ENCODE results near the gene HNRNPC. TPM values are rescaled to one million over a fixed set of nuclear protein-coding genes. Genes with fewer than 3 reads are reported as not detected.
"Not testable (repeated sequence)": the region's sequence is repeated elsewhere in the genome, so short reads cannot be mapped to it uniquely, and the experiment has no call there.

HNRNPC gene
- total RNA-seq, 1 experiment from 2014 or later: 843 TPM

DNA sequence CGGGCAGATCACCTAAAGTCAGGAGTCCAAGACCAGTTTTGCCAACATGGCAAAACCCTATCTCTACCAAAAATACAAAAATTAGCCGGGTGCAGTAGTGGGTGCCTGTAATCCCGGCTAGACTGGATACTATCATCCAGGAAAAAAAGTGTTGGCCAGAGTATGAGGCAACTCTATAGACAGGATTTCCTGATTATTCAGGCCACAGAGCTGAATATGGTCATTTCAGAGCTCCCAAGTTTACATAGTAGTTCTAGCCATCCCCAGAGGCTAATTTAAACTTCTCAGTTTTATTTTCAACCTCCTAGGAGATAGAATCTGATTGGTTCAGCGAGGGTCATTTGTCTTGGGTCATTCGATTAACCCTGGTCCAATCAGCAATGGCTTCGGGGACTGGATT is 17.9 kb upstream of the HNRNPC start:
- Histone ChIP-seq H4K20me1 (ENCODE audit: insufficient read depth) (no peaks in the 10 kb centered on the region), H3K9me2 (ENCODE audit: insufficient read depth) (no peaks in the 10 kb centered on the region), H3K9me3 (ENCODE audit: control insufficient read depth in 1 of 2, insufficient read depth in 1 of 2, low read depth in 1 of 2, low read length in 2 of 2) (no peaks in the 10 kb centered on the region), H3K4me3 (replicated peaks in 1 of 2; ENCODE audit: low read depth in 1 of 2, low read length in 2 of 2) (no peak overlapping the region), H3K27ac (ENCODE audit: low read depth, low read length) (no peak overlapping the region), H3K4me2 (ENCODE audit: low read length) (no peak overlapping the region), H3K9ac (ENCODE audit: low read length) (no peak overlapping the region), H3K27me3 (ENCODE audit: insufficient read depth, low read length) (no peaks in the 10 kb centered on the region), H3K4me1 (ENCODE audit: control insufficient read depth in 1 of 2, insufficient read depth in 2 of 2, low read length in 2 of 2) (no peaks in the 10 kb centered on the region), H2AFZ (ENCODE audit: low read depth, low read length, poor library complexity, severe bottlenecking) (no peak overlapping the region), H3K36me3 (ENCODE audit: control insufficient read depth in 1 of 2, insufficient read depth in 2 of 2, low read length in 2 of 2) (no peaks in the 10 kb centered on the region), H3K79me2 (ENCODE audit: insufficient read depth, low read length) (no peaks in the 10 kb centered on the region)
- TF ChIP-seq, protein P1, sequence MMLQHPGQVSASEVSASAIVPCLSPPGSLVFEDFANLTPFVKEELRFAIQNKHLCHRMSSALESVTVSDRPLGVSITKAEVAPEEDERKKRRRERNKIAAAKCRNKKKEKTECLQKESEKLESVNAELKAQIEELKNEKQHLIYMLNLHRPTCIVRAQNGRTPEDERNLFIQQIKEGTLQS (IDR thresholded peaks at IDR 0.05): no peak
- TF ChIP-seq ZNF274 (IDR thresholded peaks at IDR 0.05; ENCODE audit: low read depth, low read length) (no peak), EGR1 (IDR thresholded peaks at IDR 0.05; ENCODE audit: low read depth) (no peak), SRF (IDR thresholded peaks at IDR 0.05; ENCODE audit: low read depth) (no peak), CEBPB (IDR thresholded peaks at IDR 0.05; ENCODE audit: low read depth) (no peak), RAD21 (IDR thresholded peaks at IDR 0.05; ENCODE audit: low read depth) (no peak), YY1 (IDR thresholded peaks at IDR 0.05; ENCODE audit: extremely low read depth, insufficient replicate concordance, low read depth, low read length) (no peak), SIN3A (IDR thresholded peaks at IDR 0.05; ENCODE audit: low read depth) (no peak), TCF7L2 (IDR thresholded peaks at IDR 0.05; ENCODE audit: borderline replicate concordance, extremely low read depth, insufficient read depth, insufficient read length) (no peak), CBX3 (IDR thresholded peaks at IDR 0.05; ENCODE audit: low read depth) (no peak), POLR2AphosphoS5 (IDR thresholded peaks at IDR 0.05; ENCODE audit: low read depth, low read length) (no peak), POLR2A (IDR thresholded peaks at IDR 0.05; ENCODE audit: borderline replicate concordance, extremely low read depth, insufficient read depth, insufficient read length) (no peak), EZH2 (IDR thresholded peaks at IDR 0.05) (no peak), JUND (IDR thresholded peaks at IDR 0.05) (no peak), EZH2phosphoT487 (IDR thresholded peaks at IDR 0.05; ENCODE audit: borderline replicate concordance) (no peak), SP1 (IDR thresholded peaks at IDR 0.05; ENCODE audit: low read depth) (no peak)
- TF ChIP-seq, protein P2, sequence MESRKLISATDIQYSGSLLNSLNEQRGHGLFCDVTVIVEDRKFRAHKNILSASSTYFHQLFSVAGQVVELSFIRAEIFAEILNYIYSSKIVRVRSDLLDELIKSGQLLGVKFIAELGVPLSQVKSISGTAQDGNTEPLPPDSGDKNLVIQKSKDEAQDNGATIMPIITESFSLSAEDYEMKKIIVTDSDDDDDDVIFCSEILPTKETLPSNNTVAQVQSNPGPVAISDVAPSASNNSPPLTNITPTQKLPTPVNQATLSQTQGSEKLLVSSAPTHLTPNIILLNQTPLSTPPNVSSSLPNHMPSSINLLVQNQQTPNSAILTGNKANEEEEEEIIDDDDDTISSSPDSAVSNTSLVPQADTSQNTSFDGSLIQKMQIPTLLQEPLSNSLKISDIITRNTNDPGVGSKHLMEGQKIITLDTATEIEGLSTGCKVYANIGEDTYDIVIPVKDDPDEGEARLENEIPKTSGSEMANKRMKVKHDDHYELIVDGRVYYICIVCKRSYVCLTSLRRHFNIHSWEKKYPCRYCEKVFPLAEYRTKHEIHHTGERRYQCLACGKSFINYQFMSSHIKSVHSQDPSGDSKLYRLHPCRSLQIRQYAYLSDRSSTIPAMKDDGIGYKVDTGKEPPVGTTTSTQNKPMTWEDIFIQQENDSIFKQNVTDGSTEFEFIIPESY (IDR thresholded peaks at IDR 0.05; ENCODE audit: extremely low read depth, insufficient replicate concordance, low read length): no peak
- TF ChIP-seq, protein P3, sequence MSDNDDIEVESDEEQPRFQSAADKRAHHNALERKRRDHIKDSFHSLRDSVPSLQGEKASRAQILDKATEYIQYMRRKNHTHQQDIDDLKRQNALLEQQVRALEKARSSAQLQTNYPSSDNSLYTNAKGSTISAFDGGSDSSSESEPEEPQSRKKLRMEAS (IDR thresholded peaks at IDR 0.05): no peak
- TF ChIP-seq, protein P4, sequence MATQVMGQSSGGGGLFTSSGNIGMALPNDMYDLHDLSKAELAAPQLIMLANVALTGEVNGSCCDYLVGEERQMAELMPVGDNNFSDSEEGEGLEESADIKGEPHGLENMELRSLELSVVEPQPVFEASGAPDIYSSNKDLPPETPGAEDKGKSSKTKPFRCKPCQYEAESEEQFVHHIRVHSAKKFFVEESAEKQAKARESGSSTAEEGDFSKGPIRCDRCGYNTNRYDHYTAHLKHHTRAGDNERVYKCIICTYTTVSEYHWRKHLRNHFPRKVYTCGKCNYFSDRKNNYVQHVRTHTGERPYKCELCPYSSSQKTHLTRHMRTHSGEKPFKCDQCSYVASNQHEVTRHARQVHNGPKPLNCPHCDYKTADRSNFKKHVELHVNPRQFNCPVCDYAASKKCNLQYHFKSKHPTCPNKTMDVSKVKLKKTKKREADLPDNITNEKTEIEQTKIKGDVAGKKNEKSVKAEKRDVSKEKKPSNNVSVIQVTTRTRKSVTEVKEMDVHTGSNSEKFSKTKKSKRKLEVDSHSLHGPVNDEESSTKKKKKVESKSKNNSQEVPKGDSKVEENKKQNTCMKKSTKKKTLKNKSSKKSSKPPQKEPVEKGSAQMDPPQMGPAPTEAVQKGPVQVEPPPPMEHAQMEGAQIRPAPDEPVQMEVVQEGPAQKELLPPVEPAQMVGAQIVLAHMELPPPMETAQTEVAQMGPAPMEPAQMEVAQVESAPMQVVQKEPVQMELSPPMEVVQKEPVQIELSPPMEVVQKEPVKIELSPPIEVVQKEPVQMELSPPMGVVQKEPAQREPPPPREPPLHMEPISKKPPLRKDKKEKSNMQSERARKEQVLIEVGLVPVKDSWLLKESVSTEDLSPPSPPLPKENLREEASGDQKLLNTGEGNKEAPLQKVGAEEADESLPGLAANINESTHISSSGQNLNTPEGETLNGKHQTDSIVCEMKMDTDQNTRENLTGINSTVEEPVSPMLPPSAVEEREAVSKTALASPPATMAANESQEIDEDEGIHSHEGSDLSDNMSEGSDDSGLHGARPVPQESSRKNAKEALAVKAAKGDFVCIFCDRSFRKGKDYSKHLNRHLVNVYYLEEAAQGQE (IDR thresholded peaks at IDR 0.05; ENCODE audit: low read depth): no peak
- ChIA-PET CTCF (no interaction called here), POLR2A (no interaction called here), RAD21 (ENCODE audit: low non-redundant PET in 1 of 2, low total read pairs in 2 of 2, uncharacterized antibody in 2 of 2, unreplicated experiment in 2 of 2) (no interaction called here)
- intact Hi-C loops (cut with micrococcal nuclease): no loop called here
- DNase-seq (ENCODE audit: low read depth, low spot score): no peak
- no peak for ATAC-seq
- no TSS peak for BruUV-seq (replicated peaks)

DNA sequence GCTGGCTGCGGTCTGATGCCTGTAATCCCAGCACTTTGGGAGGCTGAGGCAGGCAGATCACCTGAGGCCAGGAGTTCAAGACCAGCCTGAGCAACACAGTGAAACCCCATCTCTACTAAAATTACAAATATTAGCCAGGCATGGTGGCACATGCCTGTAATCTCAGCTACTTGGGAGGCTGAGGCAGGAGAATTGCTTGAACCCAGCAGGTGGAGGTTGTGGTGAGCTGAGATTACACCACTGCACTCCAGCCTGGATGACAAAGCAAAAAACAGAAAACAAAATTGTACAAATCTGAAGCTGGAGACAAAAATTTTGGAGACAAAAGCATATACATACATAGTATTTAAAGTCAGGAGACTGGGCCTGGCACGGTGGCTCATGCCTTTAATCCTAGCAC is 17.3 kb upstream of the HNRNPC start:
- BruUV-seq (replicated peaks); H3K36me3 ChIP-seq (ENCODE audit: control insufficient read depth in 1 of 2, insufficient read depth in 2 of 2, low read length in 2 of 2); H3K27ac ChIP-seq (ENCODE audit: low read depth, low read length); H3K9me2 ChIP-seq (ENCODE audit: insufficient read depth); H4K20me1 ChIP-seq (ENCODE audit: insufficient read depth); H3K9ac ChIP-seq (ENCODE audit: low read length); CTCF ChIA-PET; H3K4me1 ChIP-seq (ENCODE audit: control insufficient read depth in 1 of 2, insufficient read depth in 2 of 2, low read length in 2 of 2); H2AFZ ChIP-seq (ENCODE audit: low read depth, low read length, poor library complexity, severe bottlenecking); H3K4me3 ChIP-seq (replicated peaks in 1 of 2; ENCODE audit: low read depth in 1 of 2, low read length in 2 of 2); POLR2A ChIA-PET; H3K4me2 ChIP-seq (ENCODE audit: low read length); RAD21 ChIA-PET (ENCODE audit: low non-redundant PET in 1 of 2, low total read pairs in 2 of 2, uncharacterized antibody in 2 of 2, unreplicated experiment in 2 of 2); intact Hi-C loops (cut with micrococcal nuclease); H3K79me2 ChIP-seq (ENCODE audit: insufficient read depth, low read length); DNase-seq (ENCODE audit: low read depth, low spot score); H3K27me3 ChIP-seq (ENCODE audit: insufficient read depth, low read length); H3K9me3 ChIP-seq (ENCODE audit: control insufficient read depth in 1 of 2, insufficient read depth in 1 of 2, low read depth in 1 of 2, low read length in 2 of 2); ATAC-seq: not testable (repeated sequence)

Data from HCT116 (cell line).